Vagina (tissue), 2 donors: ENCODE results near the gene G3BP1. TPM values are rescaled to one million over a fixed set of nuclear protein-coding genes. Genes with fewer than 3 reads are reported as not detected.
A peak's percentile ranks its signal among the peaks of the same experiment; 100 is the strongest.

Experiments
- DNase-seq, 2 donors: peaks; one replicate each; pipeline ENCODE4 v3.0.0-alpha.2; 2017; ENCODE audit errors: extremely low spot score in 2 of 2
- H3K27ac ChIP-seq: fragments of 200-600 bp; sonication (generic); one replicate; pipeline ENCODE4 v1.5.1; 2019
- H3K27me3 ChIP-seq: fragments of 200-600 bp; sonication (generic); one replicate; pipeline ENCODE4 v1.5.1; 2019
- H3K36me3 ChIP-seq, 2 donors: fragments of 200-600 bp; sonication (generic); one replicate each; pipeline ENCODE4 v1.5.1; 2017 to 2019
- H3K4me1 ChIP-seq: fragments of 200-600 bp; sonication (generic); one replicate; pipeline ENCODE4 v1.5.1; 2019
- H3K4me3 ChIP-seq, 2 donors: fragments of 200-600 bp; sonication (generic); 1 replicate in 1 of 2; 2 replicates in 1 of 2; pipeline ENCODE4 v1.5.1; 2016 to 2019
- H3K9me3 ChIP-seq: fragments of 200-600 bp; sonication (generic); one replicate; pipeline ENCODE4 v1.5.1; 2019
- POLR2A ChIP-seq, 2 donors: fragments of 450-650 bp; IDR thresholded peaks; one replicate each; pipeline ENCODE4 v1.6.1; 2017; ENCODE audit warnings: antibody characterized with exemption in 2 of 2, mild to moderate bottlenecking in 2 of 2, moderate library complexity in 2 of 2
- POLR2AphosphoS5 ChIP-seq, 2 donors: sonication (generic); formaldehyde crosslinking; IDR thresholded peaks; one replicate each; pipeline ENCODE4 v1.9.0; 2017; ENCODE audit warnings: antibody characterized with exemption in 2 of 2, mild to moderate bottlenecking in 2 of 2, low read depth in 1 of 2; ENCODE audit not compliant: insufficient read depth in 1 of 2
- intact Hi-C: fragments of 100-400 bp; cut with DNase I; formaldehyde crosslinking; loops from one replicate; pipeline ENCODE4 v1.15.1; 2023
- total RNA-seq: library from RNA; depleted of rRNA; stranded (reverse); fragments of >200 nt; gene quantifications from one replicate; pipeline ENCODE4 v1.2.3, GENCODE V29; 2016
- TF ChIP-seq, protein P1 (sequence below), 3 experiments: fragments of 450-650 bp in 2 of 3; fragments of 200-600 bp in 1 of 3; sonication (generic) in 1 of 3; IDR thresholded peaks; one replicate each; pipeline ENCODE4 v1.5.1; 2017 to 2019; ENCODE audit warnings: antibody characterized with exemption in 3 of 3, mild to moderate bottlenecking in 2 of 3, moderate library complexity in 2 of 3

Gene G3BP1
- total RNA-seq, 1 donor from 2014 or later, result 97.0 TPM

DNA sequence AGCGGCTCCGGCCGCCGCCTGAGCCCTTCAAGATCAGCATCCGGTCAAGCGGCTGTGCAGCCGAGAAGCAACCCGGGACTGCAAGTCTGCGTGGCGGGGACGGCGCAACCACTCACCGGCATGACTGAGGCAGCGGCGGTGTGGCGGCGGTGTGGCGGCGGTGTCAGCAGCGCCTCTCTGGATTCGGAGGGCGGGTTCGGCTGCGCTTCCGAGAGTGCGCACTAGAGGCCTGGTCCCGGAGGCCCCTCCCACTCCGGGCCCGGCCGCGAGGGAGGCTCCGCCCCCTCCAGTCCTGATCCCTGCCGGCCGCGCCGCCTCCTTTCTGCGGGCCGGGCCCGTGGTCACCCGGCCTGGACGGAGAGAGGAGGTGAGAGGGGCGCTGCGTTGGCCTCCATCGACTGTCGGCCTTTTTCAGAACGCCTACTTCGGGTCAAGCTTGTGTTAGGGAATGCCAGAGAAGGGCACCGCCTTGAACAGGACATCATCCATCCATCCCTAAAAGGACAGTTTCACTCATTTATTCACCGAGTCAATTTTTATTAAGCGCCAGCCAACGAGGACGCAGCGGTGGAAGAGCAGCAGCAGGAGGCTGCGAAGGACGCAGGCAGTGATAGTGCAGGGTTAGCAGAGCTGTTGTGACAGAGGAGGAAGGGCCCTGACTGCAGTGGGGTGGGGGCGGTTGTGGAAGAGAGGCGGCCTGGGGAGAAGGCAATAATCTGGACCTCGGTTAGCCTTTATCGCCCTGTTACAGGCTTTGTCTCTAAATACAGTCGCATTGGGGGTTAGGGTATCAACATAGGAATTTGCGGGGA, 13.1 kb upstream of the G3BP1 start, which contains the start of gene ATOX1:
Gene ATOX1, minus strand, starts transcription at position 202 of the 812 bp plus-strand sequence. Its CDS starts 80 bp downstream, at position 122.
- Histone ChIP-seq H3K4me1 (peaks cover 32% of the 10 kb centered on the region), H3K4me3 (peak within 1 kb of the TSS; percentile 58 to 91), H3K27me3 (no peaks in the 10 kb centered on the region), H3K27ac (peak within 1 kb of the TSS; percentile 93), H3K36me3 (no peaks in the 10 kb centered on the region), H3K9me3 (no peaks in the 10 kb centered on the region)
- TF ChIP-seq POLR2AphosphoS5 (IDR thresholded peaks at IDR 0.05; ENCODE audit: insufficient read depth in 1 of 2, low read depth in 1 of 2), result peak; percentile 75 to 96
- TF ChIP-seq, protein P1, sequence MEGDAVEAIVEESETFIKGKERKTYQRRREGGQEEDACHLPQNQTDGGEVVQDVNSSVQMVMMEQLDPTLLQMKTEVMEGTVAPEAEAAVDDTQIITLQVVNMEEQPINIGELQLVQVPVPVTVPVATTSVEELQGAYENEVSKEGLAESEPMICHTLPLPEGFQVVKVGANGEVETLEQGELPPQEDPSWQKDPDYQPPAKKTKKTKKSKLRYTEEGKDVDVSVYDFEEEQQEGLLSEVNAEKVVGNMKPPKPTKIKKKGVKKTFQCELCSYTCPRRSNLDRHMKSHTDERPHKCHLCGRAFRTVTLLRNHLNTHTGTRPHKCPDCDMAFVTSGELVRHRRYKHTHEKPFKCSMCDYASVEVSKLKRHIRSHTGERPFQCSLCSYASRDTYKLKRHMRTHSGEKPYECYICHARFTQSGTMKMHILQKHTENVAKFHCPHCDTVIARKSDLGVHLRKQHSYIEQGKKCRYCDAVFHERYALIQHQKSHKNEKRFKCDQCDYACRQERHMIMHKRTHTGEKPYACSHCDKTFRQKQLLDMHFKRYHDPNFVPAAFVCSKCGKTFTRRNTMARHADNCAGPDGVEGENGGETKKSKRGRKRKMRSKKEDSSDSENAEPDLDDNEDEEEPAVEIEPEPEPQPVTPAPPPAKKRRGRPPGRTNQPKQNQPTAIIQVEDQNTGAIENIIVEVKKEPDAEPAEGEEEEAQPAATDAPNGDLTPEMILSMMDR (IDR thresholded peaks at IDR 0.05), result peak in 2 of 3 experiments; percentile 36
- TF ChIP-seq POLR2A (IDR thresholded peaks at IDR 0.05), result peak in 1 of 2 donors; percentile 63
- DNase-seq, result no peak
- intact Hi-C loops, result no loop called here

DNA sequence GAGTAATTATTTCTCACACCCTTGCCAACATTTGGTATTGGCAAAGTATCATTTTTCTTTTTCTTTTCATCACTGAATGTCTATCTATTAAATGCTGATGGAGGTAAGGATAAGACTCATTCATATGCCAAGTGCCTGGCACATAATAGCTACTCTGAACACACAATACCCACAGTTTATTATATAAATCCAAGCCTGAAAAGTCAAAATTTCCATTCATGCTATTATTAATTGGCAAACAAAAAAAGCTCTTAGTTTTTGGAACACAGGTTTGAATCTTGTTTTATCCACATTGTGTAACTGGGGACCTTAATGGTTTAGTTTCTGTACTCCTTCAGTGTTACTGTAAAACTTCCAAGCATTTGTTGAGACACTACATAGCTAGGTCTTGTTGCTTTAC, 7.0 kb upstream of the G3BP1 start:
- Histone ChIP-seq H3K36me3 (no peaks in the 10 kb centered on the region), H3K27ac (no peak overlapping the region), H3K4me1 (peaks cover under 1% of the 10 kb centered on the region), H3K4me3 (no peak overlapping the region), H3K27me3 (no peaks in the 10 kb centered on the region), H3K9me3 (no peaks in the 10 kb centered on the region)
- intact Hi-C loops, result no loop called here
- no peak for DNase-seq
- no peak for TF ChIP-seq POLR2A (IDR thresholded peaks at IDR 0.05)
- TF ChIP-seq, protein P1 (IDR thresholded peaks at IDR 0.05), result no peak
- TF ChIP-seq POLR2AphosphoS5 (IDR thresholded peaks at IDR 0.05; ENCODE audit: insufficient read depth in 1 of 2, low read depth in 1 of 2), result no peak

DNA sequence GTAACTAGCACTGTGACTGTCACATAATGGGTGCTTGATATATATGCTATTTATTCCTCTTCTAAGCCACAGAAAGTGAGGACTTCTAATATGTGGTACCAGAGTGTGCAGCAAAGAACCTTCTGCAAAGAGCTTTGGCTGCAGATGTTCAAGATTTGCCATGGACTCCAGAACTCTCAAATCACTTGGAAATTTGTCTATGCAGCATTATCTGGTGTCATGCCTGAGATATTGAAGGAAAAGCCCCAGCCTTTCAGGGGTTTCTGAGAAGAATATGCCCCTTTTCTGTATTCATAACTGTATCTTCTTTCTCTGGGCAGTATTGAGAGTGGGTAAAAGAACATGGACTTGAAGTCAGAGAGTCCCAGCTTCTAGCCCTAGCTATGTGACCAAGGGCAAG, 4.8 kb upstream of the G3BP1 start:
- Histone ChIP-seq H3K4me1 (peaks cover 9% of the 10 kb centered on the region), H3K36me3 (no peaks in the 10 kb centered on the region), H3K27me3 (no peaks in the 10 kb centered on the region), H3K4me3 (no peak overlapping the region), H3K27ac (no peak overlapping the region), H3K9me3 (no peaks in the 10 kb centered on the region)
- TF ChIP-seq, protein P1 (IDR thresholded peaks at IDR 0.05), result no peak
- no peak for TF ChIP-seq POLR2A (IDR thresholded peaks at IDR 0.05)
- no peak for TF ChIP-seq POLR2AphosphoS5 (IDR thresholded peaks at IDR 0.05; ENCODE audit: insufficient read depth in 1 of 2, low read depth in 1 of 2)
- no peak for DNase-seq
- intact Hi-C loops, result no loop called here

DNA sequence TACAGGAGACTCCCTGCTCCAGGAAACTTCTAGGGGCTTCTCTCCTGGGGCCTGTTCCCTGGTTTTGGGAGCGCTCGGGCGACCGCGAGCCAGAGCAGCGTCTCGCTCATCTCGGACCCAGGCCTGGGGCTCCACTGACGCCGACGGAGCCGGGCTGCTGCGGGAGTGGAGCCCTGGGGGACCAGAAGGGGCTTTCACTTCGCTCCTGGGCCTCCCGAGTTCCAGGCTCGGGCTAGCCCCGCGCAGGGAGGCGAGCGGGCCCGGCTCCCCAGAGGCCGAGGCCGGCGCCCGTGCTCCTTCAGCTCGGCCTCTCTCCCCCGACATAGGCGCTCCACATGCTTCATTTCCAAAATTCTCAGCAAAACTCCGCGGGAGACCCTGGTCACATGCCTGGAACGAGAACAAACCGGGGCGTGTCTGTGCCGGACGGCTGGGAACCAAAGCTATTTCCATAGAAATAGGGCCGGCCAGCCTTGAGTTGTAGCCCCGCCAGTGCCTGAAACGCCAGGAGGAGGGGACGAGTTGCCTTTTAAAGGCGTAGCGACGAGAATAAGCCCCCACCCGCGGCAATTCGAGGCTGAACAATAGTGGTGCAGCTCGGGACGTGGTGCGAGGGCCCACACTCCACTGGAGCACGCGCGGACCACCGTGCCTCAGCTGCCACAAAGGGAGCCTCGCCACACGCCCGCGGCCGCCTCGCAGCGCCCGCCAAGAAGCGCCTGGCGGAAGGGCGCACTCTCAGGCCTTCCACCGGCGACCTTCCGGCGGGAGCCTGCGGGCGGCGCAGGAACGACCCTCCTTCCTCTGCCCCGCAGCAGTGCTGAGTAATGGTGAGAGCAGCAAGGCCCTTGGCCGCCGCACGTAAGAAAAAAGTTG, 1.1 kb upstream of the G3BP1 start:
- peaks cover 37% of the 10 kb centered on the region for H3K4me1 ChIP-seq
- H3K27ac ChIP-seq, result peak overlapping the region; percentile 94
- H3K36me3 ChIP-seq, result no peaks in the 10 kb centered on the region
- TF ChIP-seq POLR2AphosphoS5 (IDR thresholded peaks at IDR 0.05; ENCODE audit: insufficient read depth in 1 of 2, low read depth in 1 of 2) (peak in 1 of 2 donors; percentile 47), POLR2A (IDR thresholded peaks at IDR 0.05) (no peak)
- TF ChIP-seq, protein P1 (IDR thresholded peaks at IDR 0.05), result no peak
- H3K4me3 ChIP-seq, result peak overlapping the region; percentile 59 to 83
- intact Hi-C loops, result loop anchor here (1.0 kb wide), 1 partner anchor 30 kb away; no protein-coding TSS in a partner anchor
- peak in 1 of 2 donors; percentile 91 for DNase-seq
- no peaks in the 10 kb centered on the region for H3K9me3 ChIP-seq
- no peaks in the 10 kb centered on the region for H3K27me3 ChIP-seq
